NB4 (cell line): ENCODE data around the gene GPC1.

Source experiments
- CTCF ChIP-seq: IDR thresholded peaks from one replicate; pipeline ENCODE4 v1.5.1; 2012; ENCODE audit warnings: low read depth, low read length
- MAX ChIP-seq: IDR thresholded peaks from 2 replicates; pipeline ENCODE4 v1.6.1; 2011; ENCODE audit warnings: low read depth, low read length
- MYC ChIP-seq: IDR thresholded peaks from 2 replicates; pipeline ENCODE4 v1.6.1; 2011; ENCODE audit warnings: low read depth, low read length
- POLR2A ChIP-seq: IDR thresholded peaks from 2 replicates; pipeline ENCODE4 v1.6.1; 2011; ENCODE audit warnings: mild to moderate bottlenecking; ENCODE audit not compliant: insufficient read length; ENCODE audit errors: extremely low read depth

DNA sequence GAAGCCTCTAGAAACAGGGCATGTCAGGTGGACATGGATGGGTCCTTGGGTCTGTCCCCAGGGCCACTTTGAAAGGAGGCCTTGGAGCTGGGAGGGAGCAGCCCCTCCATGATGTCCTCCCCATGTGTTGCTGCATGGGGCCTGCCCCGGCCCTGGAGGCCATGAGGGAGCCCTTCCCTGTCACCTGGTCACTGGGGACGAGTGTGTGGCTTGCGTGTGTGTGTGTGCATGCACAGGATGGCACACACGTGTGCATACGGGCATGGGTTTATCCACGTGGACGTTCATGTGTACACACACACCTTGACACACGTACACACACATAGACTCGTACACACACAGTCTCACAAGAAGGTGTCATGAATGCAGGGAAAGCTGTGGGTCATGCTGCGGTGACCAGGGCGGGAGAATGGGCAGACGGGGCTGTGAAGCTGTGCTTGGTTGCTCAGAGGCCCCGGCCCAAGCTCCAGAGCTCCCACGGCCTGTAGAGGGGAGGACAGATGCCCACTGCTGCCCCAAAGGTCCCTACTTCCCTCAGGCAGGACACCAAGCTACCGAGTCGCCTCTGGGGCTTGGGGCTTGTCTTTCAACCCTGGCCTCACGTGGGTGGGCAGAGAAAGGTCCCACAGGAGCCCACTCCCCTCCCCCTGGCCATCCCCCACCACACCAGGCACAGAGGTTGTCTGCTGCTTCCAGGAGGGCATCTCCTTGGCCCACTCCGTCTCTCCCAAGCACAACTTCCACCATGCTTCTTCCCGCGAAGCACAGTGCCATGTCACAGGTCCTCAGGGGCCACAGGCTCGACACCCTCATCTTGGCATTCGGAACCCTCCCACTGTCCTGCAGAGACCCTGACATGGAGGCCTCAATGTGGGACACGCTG is 42.3 kb upstream of the GPC1 start:
- TF ChIP-seq CTCF (no peak), POLR2A (no peak), MAX (no peak), MYC (no peak)
